ENCODE data around the gene APBA2.

GRCh38 chr15:28915041-28915810 lies 29.5 kb downstream of the APBA2 start:
- TF ChIP-seq, protein P1, sequence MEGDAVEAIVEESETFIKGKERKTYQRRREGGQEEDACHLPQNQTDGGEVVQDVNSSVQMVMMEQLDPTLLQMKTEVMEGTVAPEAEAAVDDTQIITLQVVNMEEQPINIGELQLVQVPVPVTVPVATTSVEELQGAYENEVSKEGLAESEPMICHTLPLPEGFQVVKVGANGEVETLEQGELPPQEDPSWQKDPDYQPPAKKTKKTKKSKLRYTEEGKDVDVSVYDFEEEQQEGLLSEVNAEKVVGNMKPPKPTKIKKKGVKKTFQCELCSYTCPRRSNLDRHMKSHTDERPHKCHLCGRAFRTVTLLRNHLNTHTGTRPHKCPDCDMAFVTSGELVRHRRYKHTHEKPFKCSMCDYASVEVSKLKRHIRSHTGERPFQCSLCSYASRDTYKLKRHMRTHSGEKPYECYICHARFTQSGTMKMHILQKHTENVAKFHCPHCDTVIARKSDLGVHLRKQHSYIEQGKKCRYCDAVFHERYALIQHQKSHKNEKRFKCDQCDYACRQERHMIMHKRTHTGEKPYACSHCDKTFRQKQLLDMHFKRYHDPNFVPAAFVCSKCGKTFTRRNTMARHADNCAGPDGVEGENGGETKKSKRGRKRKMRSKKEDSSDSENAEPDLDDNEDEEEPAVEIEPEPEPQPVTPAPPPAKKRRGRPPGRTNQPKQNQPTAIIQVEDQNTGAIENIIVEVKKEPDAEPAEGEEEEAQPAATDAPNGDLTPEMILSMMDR (IDR thresholded peaks at IDR 0.05), result no peak
- no peak for TF ChIP-seq POLR2A (IDR thresholded peaks at IDR 0.05)
- no peak for TF ChIP-seq EP300 (IDR thresholded peaks at IDR 0.05)

Data from upper lobe of left lung (tissue), 4 donors.